Activated naive CD4-positive, alpha-beta T cell treated with anti-CD3 and anti-CD28 coated beads, Interleukin-2, amount 50 U/mL, for 24 hours (primary cell): ENCODE data around the gene SGPP1.
"Not testable (repeated sequence)": the region's sequence is repeated elsewhere in the genome, so short reads cannot be mapped to it uniquely, and the experiment has no call there.

ENCODE experiments used
- H3K27ac Mint-ChIP-seq: one replicate; pipeline ENCODE4 v1.8.0; 2021; ENCODE audit warnings: mild to moderate bottlenecking, mixed read lengths
- H3K27me3 Mint-ChIP-seq: one replicate; pipeline ENCODE4 v1.8.0; 2021; ENCODE audit warnings: mixed read lengths
- H3K36me3 Mint-ChIP-seq: one replicate; pipeline ENCODE4 v1.8.0; 2021; ENCODE audit warnings: mixed read lengths
- H3K4me1 Mint-ChIP-seq: one replicate; pipeline ENCODE4 v1.8.0; 2021; ENCODE audit warnings: mixed read lengths
- H3K4me3 Mint-ChIP-seq: one replicate; pipeline ENCODE4 v1.8.0; 2021; ENCODE audit warnings: mild to moderate bottlenecking, mixed read lengths
- H3K9me3 Mint-ChIP-seq: one replicate; pipeline ENCODE4 v1.8.0; 2021; ENCODE audit warnings: mixed read lengths

The SGPP1 gene, protein sequence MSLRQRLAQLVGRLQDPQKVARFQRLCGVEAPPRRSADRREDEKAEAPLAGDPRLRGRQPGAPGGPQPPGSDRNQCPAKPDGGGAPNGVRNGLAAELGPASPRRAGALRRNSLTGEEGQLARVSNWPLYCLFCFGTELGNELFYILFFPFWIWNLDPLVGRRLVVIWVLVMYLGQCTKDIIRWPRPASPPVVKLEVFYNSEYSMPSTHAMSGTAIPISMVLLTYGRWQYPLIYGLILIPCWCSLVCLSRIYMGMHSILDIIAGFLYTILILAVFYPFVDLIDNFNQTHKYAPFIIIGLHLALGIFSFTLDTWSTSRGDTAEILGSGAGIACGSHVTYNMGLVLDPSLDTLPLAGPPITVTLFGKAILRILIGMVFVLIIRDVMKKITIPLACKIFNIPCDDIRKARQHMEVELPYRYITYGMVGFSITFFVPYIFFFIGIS

DNA sequence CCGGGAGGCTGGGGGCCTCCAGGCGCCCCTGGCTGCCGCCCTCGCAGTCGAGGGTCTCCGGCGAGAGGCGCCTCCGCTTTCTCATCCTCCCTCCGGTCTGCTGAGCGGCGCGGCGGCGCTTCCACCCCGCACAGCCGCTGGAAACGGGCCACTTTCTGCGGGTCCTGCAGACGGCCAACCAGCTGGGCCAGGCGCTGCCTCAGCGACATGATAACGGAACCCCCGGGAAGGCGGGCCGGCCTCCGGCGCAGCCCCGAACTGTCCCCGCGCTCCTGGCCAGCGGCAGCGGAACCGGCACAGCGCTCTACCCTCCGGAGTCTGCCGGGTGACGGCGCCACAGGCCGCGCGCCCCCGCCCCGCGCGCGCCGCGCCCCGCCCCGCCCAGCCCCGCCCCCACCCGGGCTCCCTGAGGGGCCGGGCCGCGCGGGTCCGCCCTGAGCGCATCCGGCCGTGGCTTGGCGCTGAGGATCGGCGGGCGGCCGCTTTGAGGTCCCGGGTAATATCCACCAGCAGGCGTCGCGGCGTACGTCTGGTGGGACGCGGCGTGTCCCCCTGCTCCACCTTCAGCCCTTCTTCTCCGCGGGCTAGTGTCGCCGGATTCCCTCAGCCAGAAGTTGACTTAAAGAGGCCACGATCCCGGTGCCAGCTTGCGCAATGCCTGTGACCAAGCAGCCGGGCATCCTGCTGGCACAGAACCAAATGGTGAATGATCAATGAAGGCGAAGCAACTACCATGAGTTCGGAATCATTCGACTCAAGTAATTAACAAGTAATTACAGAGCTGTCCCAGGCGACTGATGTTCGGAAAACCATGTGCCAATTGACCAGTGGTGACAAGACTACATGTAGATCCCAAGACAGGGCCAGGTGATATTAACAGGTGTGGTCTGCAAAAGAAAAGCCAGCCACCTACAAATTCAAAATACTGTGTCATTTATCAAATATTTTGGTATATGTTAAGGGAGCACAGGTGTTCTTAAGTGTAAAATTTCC, at the start of gene SGPP1:
Gene SGPP1 (minus strand): TSS at position 330 of the 993 bp plus-strand sequence. CDS start 121 bp downstream, at position 209.
- Mint-ChIP-seq H3K27me3 (no peaks in the 10 kb centered on the region), H3K4me1 (peaks cover 45% of the 10 kb centered on the region), H3K4me3 (peak within 1 kb of the TSS; percentile 98), H3K36me3 (no peaks in the 10 kb centered on the region), H3K9me3 (no peaks in the 10 kb centered on the region), H3K27ac (peak within 1 kb of the TSS; percentile 94)

GRCh38 chr14:63777024-63777423, 49.2 kb upstream of the SGPP1 start:
- Mint-ChIP-seq H3K36me3 (no peaks in the 10 kb centered on the region), H3K27me3 (no peaks in the 10 kb centered on the region), H3K4me3 (no peak overlapping the region), H3K9me3 (no peaks in the 10 kb centered on the region), H3K4me1 (no peaks in the 10 kb centered on the region), H3K27ac (no peak overlapping the region)

- Mint-ChIP-seq H3K9me3 (no peaks in the 10 kb centered on the region), H3K36me3 (no peaks in the 10 kb centered on the region), H3K27ac (no peak overlapping the region), H3K4me1 (peaks cover 6% of the 10 kb centered on the region), H3K27me3 (no peaks in the 10 kb centered on the region), H3K4me3 (no peak overlapping the region)
Measured at GRCh38 chr14:63773504-63773903, 45.6 kb upstream of the SGPP1 start.

GRCh38 chr14:63770187-63770807, 42.4 kb upstream of the SGPP1 start:
- Mint-ChIP-seq H3K36me3 (no peaks in the 10 kb centered on the region), H3K4me3 (no peak overlapping the region), H3K27me3 (no peaks in the 10 kb centered on the region), H3K27ac (no peak overlapping the region), H3K9me3 (no peaks in the 10 kb centered on the region), H3K4me1 (peaks cover 6% of the 10 kb centered on the region)

GRCh38 chr14:63766611-63767010, 38.7 kb upstream of the SGPP1 start:
- H3K9me3 Mint-ChIP-seq: no peaks in the 10 kb centered on the region
- no peaks in the 10 kb centered on the region for H3K36me3 Mint-ChIP-seq
- H3K27me3 Mint-ChIP-seq: no peaks in the 10 kb centered on the region
- no peak overlapping the region for H3K4me3 Mint-ChIP-seq
- H3K27ac Mint-ChIP-seq: no peak overlapping the region
- peaks cover 6% of the 10 kb centered on the region for H3K4me1 Mint-ChIP-seq

DNA sequence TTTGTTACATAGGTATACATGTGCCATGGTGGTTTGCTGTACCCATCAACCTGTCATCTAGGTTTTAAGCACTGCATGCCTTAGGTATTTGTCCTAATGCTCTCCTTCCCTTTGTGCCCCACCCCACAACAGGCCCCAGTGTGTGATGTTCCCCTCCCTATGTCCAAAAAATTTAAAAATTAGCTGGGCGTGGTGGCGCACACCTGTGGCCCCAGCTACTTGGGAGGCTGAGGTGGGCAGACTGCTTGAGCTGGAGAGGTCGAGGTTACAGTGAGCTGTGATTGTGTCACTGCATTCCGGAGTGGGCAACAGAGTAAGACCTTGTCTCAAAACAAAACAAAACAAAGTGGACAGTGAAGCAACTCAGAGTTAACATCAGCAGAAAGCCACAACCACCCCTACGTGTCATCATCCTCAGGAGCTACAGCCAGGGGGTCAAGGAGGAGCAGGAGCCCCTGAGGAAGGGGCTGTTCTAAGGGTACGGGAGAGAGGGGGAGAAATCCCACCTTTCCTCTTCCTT, 36.8 kb upstream of the SGPP1 start:
- Mint-ChIP-seq H3K27me3 (no peaks in the 10 kb centered on the region), H3K9me3 (no peaks in the 10 kb centered on the region), H3K4me3 (no peak overlapping the region), H3K27ac (no peak overlapping the region), H3K36me3 (no peaks in the 10 kb centered on the region), H3K4me1 (peaks cover 9% of the 10 kb centered on the region)

GRCh38 chr14:63764103-63764502, 36.2 kb upstream of the SGPP1 start:
- no peaks in the 10 kb centered on the region for H3K27me3 Mint-ChIP-seq
- no peak overlapping the region for H3K27ac Mint-ChIP-seq
- H3K36me3 Mint-ChIP-seq: no peaks in the 10 kb centered on the region
- peaks cover 15% of the 10 kb centered on the region for H3K4me1 Mint-ChIP-seq
- H3K4me3 Mint-ChIP-seq: no peak overlapping the region
- no peaks in the 10 kb centered on the region for H3K9me3 Mint-ChIP-seq

- no peak overlapping the region for H3K4me3 Mint-ChIP-seq
- peak overlapping the region; percentile 15 for H3K27ac Mint-ChIP-seq
- H3K9me3 Mint-ChIP-seq: no peaks in the 10 kb centered on the region
- peaks cover 16% of the 10 kb centered on the region for H3K4me1 Mint-ChIP-seq
- no peaks in the 10 kb centered on the region for H3K27me3 Mint-ChIP-seq
- H3K36me3 Mint-ChIP-seq: no peaks in the 10 kb centered on the region
Measured at GRCh38 chr14:63761351-63762117, 33.7 kb upstream of the SGPP1 start.

DNA sequence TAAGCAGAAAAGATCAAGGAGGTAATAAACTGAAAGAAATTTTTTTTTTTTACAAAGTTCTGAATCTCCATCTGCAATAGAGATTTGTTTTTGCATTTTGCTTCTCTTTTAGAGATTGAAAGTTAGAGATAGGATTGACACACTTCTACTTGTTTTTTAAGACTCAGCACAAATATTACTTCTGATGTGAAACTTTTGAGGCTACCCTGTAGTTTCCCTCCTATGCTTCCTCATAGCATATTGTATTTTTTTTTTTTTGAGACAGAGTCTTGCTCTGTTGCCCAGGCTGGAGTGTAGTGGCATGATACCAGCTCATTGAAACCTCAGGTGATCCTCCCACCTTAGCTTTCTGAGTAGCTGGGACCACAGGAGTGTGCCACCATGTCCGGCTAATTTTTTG, 32.1 kb upstream of the SGPP1 start:
- Mint-ChIP-seq H3K27me3 (no peaks in the 10 kb centered on the region), H3K36me3 (no peaks in the 10 kb centered on the region), H3K27ac (no peak overlapping the region), H3K4me3 (no peak overlapping the region), H3K9me3 (no peaks in the 10 kb centered on the region), H3K4me1 (peaks cover 16% of the 10 kb centered on the region)

DNA sequence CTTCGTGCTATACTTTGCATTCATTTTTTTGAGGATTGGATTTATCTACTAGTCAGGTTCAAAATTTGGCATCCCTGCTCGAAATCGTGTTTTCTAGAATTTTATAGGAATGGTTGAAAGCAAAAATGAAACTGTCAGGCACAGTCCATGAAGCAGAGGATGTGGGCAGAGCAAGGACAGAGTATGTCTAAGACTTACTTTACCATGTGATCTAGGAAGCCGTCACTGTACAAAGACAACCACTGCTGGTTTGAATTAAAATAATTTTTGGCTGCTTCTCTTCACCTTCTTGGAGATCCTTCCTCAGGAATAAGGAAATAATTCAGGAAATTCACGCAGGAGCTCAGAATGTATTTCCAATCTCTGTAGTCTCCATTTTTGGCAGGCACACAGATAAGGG, 31.6 kb upstream of the SGPP1 start:
- H3K4me1 Mint-ChIP-seq: peaks cover 16% of the 10 kb centered on the region
- peak overlapping the region; percentile 81 for H3K4me3 Mint-ChIP-seq
- H3K27me3 Mint-ChIP-seq: no peaks in the 10 kb centered on the region
- H3K9me3 Mint-ChIP-seq: no peaks in the 10 kb centered on the region
- no peaks in the 10 kb centered on the region for H3K36me3 Mint-ChIP-seq
- H3K27ac Mint-ChIP-seq: peak overlapping the region; percentile 81

GRCh38 chr14:63757211-63757610, 29.3 kb upstream of the SGPP1 start:
- Mint-ChIP-seq H3K9me3 (no peaks in the 10 kb centered on the region), H3K27ac (no peak overlapping the region), H3K4me1 (peaks cover 16% of the 10 kb centered on the region), H3K27me3 (no peaks in the 10 kb centered on the region), H3K4me3 (no peak overlapping the region), H3K36me3 (no peaks in the 10 kb centered on the region)

- no peak overlapping the region for H3K27ac Mint-ChIP-seq
- H3K4me3 Mint-ChIP-seq: no peak overlapping the region
- no peaks in the 10 kb centered on the region for H3K36me3 Mint-ChIP-seq
- no peaks in the 10 kb centered on the region for H3K9me3 Mint-ChIP-seq
- H3K27me3 Mint-ChIP-seq: no peaks in the 10 kb centered on the region
- no peaks in the 10 kb centered on the region for H3K4me1 Mint-ChIP-seq
Measured at GRCh38 chr14:63752449-63753169, 24.7 kb upstream of the SGPP1 start.

DNA sequence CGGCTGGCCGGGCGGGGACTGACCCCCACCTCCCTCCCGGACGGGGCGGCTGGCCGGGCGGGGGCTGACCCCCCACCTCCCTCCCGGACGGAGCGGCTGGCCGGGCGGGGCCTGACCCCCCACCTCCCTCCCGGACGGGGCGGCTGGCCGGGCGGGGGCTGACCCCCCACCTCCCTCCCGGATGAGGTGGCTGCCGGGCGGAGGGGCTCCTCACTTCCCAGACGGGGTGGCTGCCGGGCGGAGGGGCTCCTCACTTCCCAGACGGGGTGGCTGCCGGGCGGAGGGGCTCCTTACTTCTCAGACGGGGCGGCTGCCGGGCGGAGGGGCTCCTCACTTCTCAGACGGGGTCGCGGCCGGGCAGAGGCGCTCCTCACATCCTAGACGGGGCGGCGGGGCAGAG, 23.2 kb upstream of the SGPP1 start:
- H3K4me1 Mint-ChIP-seq, H3K9me3 Mint-ChIP-seq, H3K4me3 Mint-ChIP-seq, H3K27me3 Mint-ChIP-seq, H3K36me3 Mint-ChIP-seq, H3K27ac Mint-ChIP-seq: not testable (repeated sequence)

- Mint-ChIP-seq H3K36me3 (no peaks in the 10 kb centered on the region), H3K27me3 (no peaks in the 10 kb centered on the region), H3K4me3 (no peak overlapping the region), H3K27ac (no peak overlapping the region), H3K9me3 (no peaks in the 10 kb centered on the region), H3K4me1 (peaks cover 15% of the 10 kb centered on the region)
Measured at GRCh38 chr14:63747846-63748245, 20.0 kb upstream of the SGPP1 start.
